ENCODE measurements around the gene SLC6A18. TPM values are rescaled to one million over a fixed set of nuclear protein-coding genes. Genes with fewer than 3 reads are reported as not detected.

SLC6A18 gene
- total and polyA plus RNA-seq, 10 of the 15 experiments (the other 5 are each of a cell fraction or from before 2014, with no cell fraction given) = not detected

GRCh38 chr5:1183424-1184162 is 41.6 kb upstream of the SLC6A18 start:
- POLR2A ChIA-PET = no interaction called here

More at GRCh38 chr5:1183424-1184162, 41.6 kb upstream of the SLC6A18 start:
- H4K20me1 ChIP-seq (ENCODE audit: control insufficient read depth, insufficient read depth) = no peaks in the 10 kb centered on the region
- intact Hi-C loops (cut with micrococcal nuclease; ENCODE audit: unreplicated experiment) (no loop called here), in situ Hi-C loops (cut with MboI) (no loop called here)
- H3K4me3 ChIP-seq = no peak overlapping the region
- ATAC-seq = no peak
- no peaks in the 10 kb centered on the region for H3K4me1 ChIP-seq (ENCODE audit: control insufficient read depth, insufficient read depth, low read length)
- no peak for DNase-seq (ENCODE audit: low read depth, low spot score)
- RAD21 ChIA-PET (ENCODE audit: unreplicated experiment) = no interaction called here
- no peaks in the 10 kb centered on the region for H3K79me2 ChIP-seq (ENCODE audit: control insufficient read depth, insufficient read depth, low read length)
- BruUV-seq (replicated peaks) = no TSS peak
- H3K9me3 ChIP-seq (replicated peaks; ENCODE audit: control insufficient read depth, insufficient read depth, low read length) = no peaks in the 10 kb centered on the region
- 26% methylated on average over 15 of the region's 18 CpGs for WGBS (ENCODE audit: insufficient coverage, insufficient replicate concordance, low lambda C conversion rate, missing lambda C conversion rate)
- no peak overlapping the region for H3K27ac ChIP-seq (ENCODE audit: control insufficient read depth, insufficient read depth)
- TF ChIP-seq RFX5 (IDR thresholded peaks at IDR 0.05; ENCODE audit: low read depth, low read length) (no peak), ZNF384 (IDR thresholded peaks at IDR 0.05; ENCODE audit: borderline replicate concordance, low read depth, low read length) (no peak), IKZF1 (conservative IDR thresholded peaks at IDR 0.05) (no peak), ELK1 (IDR thresholded peaks at IDR 0.05; ENCODE audit: low read depth, low read length) (no peak), NBN (IDR thresholded peaks at IDR 0.05) (no peak), FOXM1 (IDR thresholded peaks at IDR 0.05; ENCODE audit: low read depth, low read length) (no peak), MYB (IDR thresholded peaks at IDR 0.05; ENCODE audit: borderline replicate concordance, low read depth, low read length) (no peak), IRF3 (IDR thresholded peaks at IDR 0.05) (no peak), PML (IDR thresholded peaks at IDR 0.05; ENCODE audit: low read length) (no peak), ATF7 (IDR thresholded peaks at IDR 0.05; ENCODE audit: low read depth) (no peak), HDGF (IDR thresholded peaks at IDR 0.05) (no peak), NR2C2 (IDR thresholded peaks at IDR 0.05; ENCODE audit: borderline replicate concordance, control insufficient read depth, insufficient read length, low read depth) (no peak), BHLHE40 (IDR thresholded peaks at IDR 0.05; ENCODE audit: borderline replicate concordance in 1 of 2, low read depth in 2 of 2, low read length in 1 of 2) (no peak), STAT3 (IDR thresholded peaks at IDR 0.05; ENCODE audit: low read depth, low read length) (no peak), ZNF217 (IDR thresholded peaks at IDR 0.05) (no peak)
- CTCF ChIA-PET = interaction anchor here (1.4 kb wide), 1 partner anchor 9 kb away, joined by 8 read pairs; no protein-coding TSS in a partner anchor
- no peaks in the 10 kb centered on the region for H3K36me3 ChIP-seq (ENCODE audit: control insufficient read depth in 2 of 2, insufficient read depth in 2 of 2, low read length in 1 of 2)
- SMC1A ChIA-PET (ENCODE audit: uncharacterized antibody, unreplicated experiment) = interaction anchor here (1.1 kb wide), 1 partner anchor 9 kb away, joined by 3 read pairs; no protein-coding TSS in a partner anchor
- H3K4me2 ChIP-seq (ENCODE audit: control insufficient read depth, insufficient read depth) = no peak overlapping the region
- H3K9ac ChIP-seq (ENCODE audit: control insufficient read depth, insufficient read depth, low read length) = no peak overlapping the region
- no peaks in the 10 kb centered on the region; a peak in 1 of 4 replicates for H3K27me3 ChIP-seq (replicated peaks in 1 of 2; ENCODE audit: control insufficient read depth in 2 of 2, insufficient read depth in 2 of 2, low read length in 1 of 2)
- no peak for FAIRE-seq
- no peak overlapping the region for H2AFZ ChIP-seq (ENCODE audit: control insufficient read depth, low read depth, low read length)
